ENCODE data around the gene MMP21.

MMP21 gene

GRCh38 chr10:125775491-125776106, at the start of gene MMP21:
Gene MMP21 (minus strand): TSS chr10:125775821. CDS start chr10:125775821, 0 bp downstream.
- no peak for DNase-seq

GRCh38 chr10:125824736-125825135, 49.1 kb upstream of the MMP21 start:
- DNase-seq: no peak

GRCh38 chr10:125823663-125824251, 48.1 kb upstream of the MMP21 start:
- DNase-seq: peak; percentile 14

GRCh38 chr10:125822878-125823662, 47.4 kb upstream of the MMP21 start, which contains the start of the genes BCCIP and UROS:
Gene BCCIP (plus strand): TSS chr10:125823546. CDS start chr10:125823558, 12 bp downstream.
Gene UROS (minus strand): TSS chr10:125823258. CDS start chr10:125816499, 6,759 bp downstream.
- DNase-seq: peak; percentile 90

- peak; percentile 9 for DNase-seq
Measured at GRCh38 chr10:125820701-125821100, 45.1 kb upstream of the MMP21 start.

GRCh38 chr10:125817337-125817946, 41.8 kb upstream of the MMP21 start:
- no peak for DNase-seq

- DNase-seq: no peak
Measured at GRCh38 chr10:125816548-125816947, 40.9 kb upstream of the MMP21 start.

GRCh38 chr10:125815764-125816163, 40.1 kb upstream of the MMP21 start:
- no peak for DNase-seq

- no peak for DNase-seq
Measured at GRCh38 chr10:125812128-125812750, 36.6 kb upstream of the MMP21 start.

- DNase-seq: no peak
Measured at GRCh38 chr10:125811251-125811650, 35.6 kb upstream of the MMP21 start.

GRCh38 chr10:125808047-125808446, 32.4 kb upstream of the MMP21 start:
- DNase-seq: no peak

GRCh38 chr10:125802739-125803138, 27.1 kb upstream of the MMP21 start:
- no peak for DNase-seq

- DNase-seq: peak; percentile 38
Measured at GRCh38 chr10:125802131-125802530, 26.5 kb upstream of the MMP21 start.

- no peak for DNase-seq
Measured at GRCh38 chr10:125801574-125801973, 26.0 kb upstream of the MMP21 start.

- no peak for DNase-seq
Measured at GRCh38 chr10:125799451-125800182, 24.0 kb upstream of the MMP21 start.

GRCh38 chr10:125797994-125798662, 22.5 kb upstream of the MMP21 start:
- no peak for DNase-seq

- DNase-seq: no peak
Measured at GRCh38 chr10:125797424-125797823, 21.8 kb upstream of the MMP21 start.

GRCh38 chr10:125795637-125796190, 20.1 kb upstream of the MMP21 start:
- no peak for DNase-seq

GRCh38 chr10:125795128-125795527, 19.5 kb upstream of the MMP21 start:
- no peak for DNase-seq

GRCh38 chr10:125792342-125793300, 17.0 kb upstream of the MMP21 start:
- DNase-seq: no peak
